ENCODE measurements around the gene LRRC3B.
"Not testable (repeated sequence)": the region's sequence is repeated elsewhere in the genome, so short reads cannot be mapped to it uniquely, and the experiment has no call there.

The LRRC3B gene

GRCh38 chr3:26592451-26592850, 30.1 kb upstream of the LRRC3B start:
- no peak overlapping the region for H2BK120ac ChIP-seq (ENCODE audit: low read depth, low read length)
- no peaks in the 10 kb centered on the region for H3K79me1 ChIP-seq (ENCODE audit: low read depth, low read length)
- no peak overlapping the region for H2AFZ ChIP-seq (ENCODE audit: low read length)
- H3K36me3 ChIP-seq (replicated peaks in 1 of 2; ENCODE audit: control insufficient read depth in 2 of 2, insufficient read depth in 2 of 2, low read length in 2 of 2), result no peaks in the 10 kb centered on the region
- H3K4me1 ChIP-seq (ENCODE audit: control insufficient read depth in 2 of 2, insufficient read depth in 1 of 2, low read depth in 1 of 2, low read length in 2 of 2), result no peaks in the 10 kb centered on the region
- no peak overlapping the region for H3K23ac ChIP-seq (ENCODE audit: low read depth, low read length, poor library complexity)
- no peak overlapping the region for H3K4ac ChIP-seq (ENCODE audit: low read length)
- no peaks in the 10 kb centered on the region for H3K27me3 ChIP-seq (ENCODE audit: control insufficient read depth in 3 of 3, insufficient read depth in 3 of 3, low read depth in 1 of 3, low read length in 3 of 3)
- H2AK5ac ChIP-seq (ENCODE audit: low read depth, low read length), result no peak overlapping the region
- H2BK15ac ChIP-seq (ENCODE audit: low read length), result no peak overlapping the region
- H4K8ac ChIP-seq (ENCODE audit: low read depth, low read length), result no peak overlapping the region
- no peak overlapping the region for H2BK12ac ChIP-seq (ENCODE audit: low read length)
- no peak overlapping the region for H3K4me3 ChIP-seq (ENCODE audit: low read length in 2 of 2)
- no peak overlapping the region for H3K27ac ChIP-seq (replicated peaks; ENCODE audit: low read length)
- no peak overlapping the region for H3K18ac ChIP-seq (ENCODE audit: low read length)
- no peak overlapping the region for H4K91ac ChIP-seq (ENCODE audit: low read depth, low read length, poor library complexity)
- no peak overlapping the region for H2BK5ac ChIP-seq (ENCODE audit: low read length)
- no peaks in the 10 kb centered on the region for H3K9me3 ChIP-seq (replicated peaks in 1 of 2; ENCODE audit: control insufficient read depth in 2 of 2, insufficient read depth in 1 of 2, low read depth in 1 of 2, low read length in 2 of 2)
- no peak overlapping the region for H3K9ac ChIP-seq (ENCODE audit: low read depth, low read length, poor library complexity)
- no peak for DNase-seq (ENCODE audit: low spot score)
- no peak overlapping the region for H3K14ac ChIP-seq (ENCODE audit: low read length)
- no peak overlapping the region for H3K4me2 ChIP-seq (ENCODE audit: insufficient read depth, low read length, poor library complexity, severe bottlenecking)
- no CpG with 5 or more reads among the region's 4 CpGs for WGBS, 2 donors (ENCODE audit: extremely low coverage in 2 of 2, insufficient read length in 2 of 2, insufficient replicate concordance in 1 of 2)

- Histone ChIP-seq H2BK5ac (ENCODE audit: low read length) (no peak overlapping the region), H3K18ac (ENCODE audit: low read length) (no peak overlapping the region), H2AK5ac (ENCODE audit: low read depth, low read length) (no peak overlapping the region), H3K4ac (ENCODE audit: low read length) (no peak overlapping the region), H3K4me2 (ENCODE audit: insufficient read depth, low read length, poor library complexity, severe bottlenecking) (no peak overlapping the region), H3K9ac (ENCODE audit: low read depth, low read length, poor library complexity) (no peak overlapping the region), H3K27me3 (ENCODE audit: control insufficient read depth in 3 of 3, insufficient read depth in 3 of 3, low read depth in 1 of 3, low read length in 3 of 3) (no peaks in the 10 kb centered on the region), H3K9me3 (replicated peaks in 1 of 2; ENCODE audit: control insufficient read depth in 2 of 2, insufficient read depth in 1 of 2, low read depth in 1 of 2, low read length in 2 of 2) (no peaks in the 10 kb centered on the region), H4K91ac (ENCODE audit: low read depth, low read length, poor library complexity) (no peak overlapping the region), H2BK15ac (ENCODE audit: low read length) (no peak overlapping the region), H2AFZ (ENCODE audit: low read length) (no peak overlapping the region), H3K23ac (ENCODE audit: low read depth, low read length, poor library complexity) (no peak overlapping the region), H3K14ac (ENCODE audit: low read length) (no peak overlapping the region), H3K4me3 (ENCODE audit: low read length in 2 of 2) (no peak overlapping the region), H3K27ac (replicated peaks; ENCODE audit: low read length) (no peak overlapping the region), H4K8ac (ENCODE audit: low read depth, low read length) (no peak overlapping the region), H3K79me1 (ENCODE audit: low read depth, low read length) (no peaks in the 10 kb centered on the region), H3K36me3 (replicated peaks in 1 of 2; ENCODE audit: control insufficient read depth in 2 of 2, insufficient read depth in 2 of 2, low read length in 2 of 2) (no peaks in the 10 kb centered on the region), H2BK12ac (ENCODE audit: low read length) (no peak overlapping the region), H3K4me1 (ENCODE audit: control insufficient read depth in 2 of 2, insufficient read depth in 1 of 2, low read depth in 1 of 2, low read length in 2 of 2) (no peaks in the 10 kb centered on the region), H2BK120ac (ENCODE audit: low read depth, low read length) (no peak overlapping the region)
- DNase-seq (ENCODE audit: low spot score), result no peak
- no CpG with 5 or more reads among the region's 3 CpGs for WGBS, 2 donors (ENCODE audit: extremely low coverage in 2 of 2, insufficient read length in 2 of 2, insufficient replicate concordance in 1 of 2)
Observed at GRCh38 chr3:26596335-26596734, 26.2 kb upstream of the LRRC3B start.

GRCh38 chr3:26603311-26603710, 19.3 kb upstream of the LRRC3B start:
- not testable (repeated sequence) for DNase-seq (ENCODE audit: low spot score); H3K18ac ChIP-seq (ENCODE audit: low read length); H3K9me3 ChIP-seq (replicated peaks in 1 of 2; ENCODE audit: control insufficient read depth in 2 of 2, insufficient read depth in 1 of 2, low read depth in 1 of 2, low read length in 2 of 2); H3K79me1 ChIP-seq (ENCODE audit: low read depth, low read length); H2AFZ ChIP-seq (ENCODE audit: low read length); H4K8ac ChIP-seq (ENCODE audit: low read depth, low read length); H3K4me2 ChIP-seq (ENCODE audit: insufficient read depth, low read length, poor library complexity, severe bottlenecking); H2BK15ac ChIP-seq (ENCODE audit: low read length); H3K4me1 ChIP-seq (ENCODE audit: control insufficient read depth in 2 of 2, insufficient read depth in 1 of 2, low read depth in 1 of 2, low read length in 2 of 2); H3K4ac ChIP-seq (ENCODE audit: low read length); H3K23ac ChIP-seq (ENCODE audit: low read depth, low read length, poor library complexity); H3K27me3 ChIP-seq (ENCODE audit: control insufficient read depth in 3 of 3, insufficient read depth in 3 of 3, low read depth in 1 of 3, low read length in 3 of 3); H2AK5ac ChIP-seq (ENCODE audit: low read depth, low read length); H4K91ac ChIP-seq (ENCODE audit: low read depth, low read length, poor library complexity); H2BK5ac ChIP-seq (ENCODE audit: low read length); H3K14ac ChIP-seq (ENCODE audit: low read length); H3K36me3 ChIP-seq (replicated peaks in 1 of 2; ENCODE audit: control insufficient read depth in 2 of 2, insufficient read depth in 2 of 2, low read length in 2 of 2); H2BK120ac ChIP-seq (ENCODE audit: low read depth, low read length); H2BK12ac ChIP-seq (ENCODE audit: low read length); H3K9ac ChIP-seq (ENCODE audit: low read depth, low read length, poor library complexity); H3K4me3 ChIP-seq (ENCODE audit: low read length in 2 of 2); H3K27ac ChIP-seq (replicated peaks; ENCODE audit: low read length)
- WGBS, 2 donors (ENCODE audit: extremely low coverage in 2 of 2, insufficient read length in 2 of 2, insufficient replicate concordance in 1 of 2), result no CpG with 5 or more reads among the region's 1 CpG

- H4K8ac ChIP-seq (ENCODE audit: low read depth, low read length); H3K4me2 ChIP-seq (ENCODE audit: insufficient read depth, low read length, poor library complexity, severe bottlenecking); H2BK15ac ChIP-seq (ENCODE audit: low read length); H3K14ac ChIP-seq (ENCODE audit: low read length); H2AFZ ChIP-seq (ENCODE audit: low read length); H4K91ac ChIP-seq (ENCODE audit: low read depth, low read length, poor library complexity); H2BK12ac ChIP-seq (ENCODE audit: low read length); H3K4me3 ChIP-seq (ENCODE audit: low read length in 2 of 2); H3K23ac ChIP-seq (ENCODE audit: low read depth, low read length, poor library complexity); H3K27me3 ChIP-seq (ENCODE audit: control insufficient read depth in 3 of 3, insufficient read depth in 3 of 3, low read depth in 1 of 3, low read length in 3 of 3); H3K18ac ChIP-seq (ENCODE audit: low read length); H3K4me1 ChIP-seq (ENCODE audit: control insufficient read depth in 2 of 2, insufficient read depth in 1 of 2, low read depth in 1 of 2, low read length in 2 of 2); H3K9ac ChIP-seq (ENCODE audit: low read depth, low read length, poor library complexity); H3K27ac ChIP-seq (replicated peaks; ENCODE audit: low read length); H3K9me3 ChIP-seq (replicated peaks in 1 of 2; ENCODE audit: control insufficient read depth in 2 of 2, insufficient read depth in 1 of 2, low read depth in 1 of 2, low read length in 2 of 2); H3K36me3 ChIP-seq (replicated peaks in 1 of 2; ENCODE audit: control insufficient read depth in 2 of 2, insufficient read depth in 2 of 2, low read length in 2 of 2); DNase-seq (ENCODE audit: low spot score); H2AK5ac ChIP-seq (ENCODE audit: low read depth, low read length); H2BK120ac ChIP-seq (ENCODE audit: low read depth, low read length); H3K79me1 ChIP-seq (ENCODE audit: low read depth, low read length); H2BK5ac ChIP-seq (ENCODE audit: low read length); H3K4ac ChIP-seq (ENCODE audit: low read length): not testable (repeated sequence)
- WGBS, 2 donors (ENCODE audit: extremely low coverage in 2 of 2, insufficient read length in 2 of 2, insufficient replicate concordance in 1 of 2), result no CpG with 5 or more reads among the region's 3 CpGs
Observed at GRCh38 chr3:26603771-26604170, 18.8 kb upstream of the LRRC3B start.
